HG02852 (cell line): ENCODE measurements around the gene ELMOD1.
"Not testable (repeated sequence)": the region's sequence is repeated elsewhere in the genome, so short reads cannot be mapped to it uniquely, and the experiment has no call there.

Source experiments
- ATAC-seq: cut with Tn5 transposase; IDR thresholded peaks from one replicate; pipeline ENCODE4 v1.9.1; 2021; ENCODE audit warnings: mild to moderate bottlenecking, moderate library complexity; ENCODE audit not compliant: unreplicated experiment

Gene ELMOD1

DNA sequence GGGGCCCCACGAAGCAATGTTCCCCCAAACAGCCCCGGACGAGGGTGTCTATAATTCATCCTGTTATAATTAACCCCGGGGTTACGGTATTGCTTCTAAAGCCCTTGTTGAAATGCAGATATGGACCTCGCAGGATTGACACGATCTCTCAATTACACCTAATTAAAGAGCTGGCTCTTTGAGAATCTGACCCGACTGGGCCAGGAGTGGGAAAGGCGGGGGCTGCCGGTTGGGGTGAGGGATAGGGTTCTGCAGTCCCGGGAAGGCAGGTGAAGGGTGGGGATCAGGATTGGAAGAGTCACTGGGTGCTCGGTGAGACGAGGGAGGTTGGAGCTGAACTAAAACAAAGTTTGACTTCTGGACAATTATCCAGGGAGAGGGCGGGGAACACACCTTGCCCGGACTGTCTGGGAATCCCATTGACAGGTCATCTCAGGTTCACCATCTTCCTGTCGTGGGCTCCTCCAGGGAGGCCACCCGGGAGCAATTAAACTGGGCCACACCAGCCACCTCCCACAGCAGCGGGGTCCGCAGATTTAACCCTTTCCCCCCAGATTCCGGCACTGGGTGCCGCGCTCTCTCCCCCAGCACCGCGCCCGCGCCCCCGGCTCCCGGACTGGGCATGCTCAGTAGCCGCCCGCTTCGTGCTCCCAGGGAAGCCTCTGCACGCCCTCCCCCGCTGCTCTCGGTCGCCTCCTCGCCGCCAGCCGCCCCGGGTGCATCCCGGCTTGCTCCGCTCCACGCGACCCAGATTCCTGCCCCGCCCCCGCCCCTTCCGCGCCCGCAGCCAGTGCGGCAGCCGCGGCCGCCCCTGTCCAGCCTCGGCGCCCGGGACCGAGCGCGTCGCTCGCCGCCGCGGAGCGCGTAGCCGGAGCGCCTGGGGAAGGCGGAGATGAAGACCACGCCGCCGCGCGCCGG is at the start of gene ELMOD1:
ELMOD1 (plus strand) TSS at position 688 of the 918 bp plus-strand sequence. CDS start 27,043 bp downstream, outside the sequence.
- ATAC-seq, result peak; percentile 67

DNA sequence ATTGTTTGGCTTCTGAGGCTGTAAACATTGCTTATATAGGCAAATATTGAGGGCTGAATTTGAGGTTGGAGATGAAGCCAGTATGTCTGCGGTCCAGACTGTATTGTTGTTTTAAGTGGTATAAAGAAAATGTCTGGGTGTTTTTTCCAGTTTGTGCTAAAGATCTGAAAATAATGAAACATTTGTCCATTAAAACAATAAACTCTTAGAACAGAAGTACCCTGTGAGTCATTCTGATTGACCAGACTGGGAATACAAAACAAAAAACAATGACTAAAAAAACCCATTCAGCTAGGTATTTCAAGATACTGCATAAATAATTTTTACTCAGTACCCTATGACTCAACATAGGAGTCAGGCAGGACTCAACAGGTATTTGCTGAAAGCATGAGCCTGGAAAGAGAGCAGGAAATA is 45.8 kb upstream of the ELMOD1 start:
- no peak for ATAC-seq

DNA sequence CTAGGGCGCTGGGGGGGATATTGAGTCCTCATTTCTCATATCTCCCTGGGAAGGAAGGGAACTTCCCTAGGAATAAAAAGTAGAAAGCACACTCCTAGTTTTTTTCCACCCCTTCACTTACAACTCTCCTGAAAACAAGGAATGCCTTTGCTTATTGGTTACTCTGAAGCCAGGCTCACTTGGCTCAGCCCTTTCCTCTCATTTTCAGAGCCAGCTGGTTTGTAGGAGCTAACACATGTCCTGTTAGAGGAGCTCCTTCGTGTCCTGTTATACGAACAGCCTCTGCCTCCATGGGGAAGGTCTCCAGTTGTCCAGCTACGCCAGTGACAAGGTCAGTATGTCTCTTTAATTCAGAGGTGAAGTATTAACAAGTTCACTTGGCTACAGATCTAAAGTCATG is 43.0 kb upstream of the ELMOD1 start:
- no peak for ATAC-seq

DNA sequence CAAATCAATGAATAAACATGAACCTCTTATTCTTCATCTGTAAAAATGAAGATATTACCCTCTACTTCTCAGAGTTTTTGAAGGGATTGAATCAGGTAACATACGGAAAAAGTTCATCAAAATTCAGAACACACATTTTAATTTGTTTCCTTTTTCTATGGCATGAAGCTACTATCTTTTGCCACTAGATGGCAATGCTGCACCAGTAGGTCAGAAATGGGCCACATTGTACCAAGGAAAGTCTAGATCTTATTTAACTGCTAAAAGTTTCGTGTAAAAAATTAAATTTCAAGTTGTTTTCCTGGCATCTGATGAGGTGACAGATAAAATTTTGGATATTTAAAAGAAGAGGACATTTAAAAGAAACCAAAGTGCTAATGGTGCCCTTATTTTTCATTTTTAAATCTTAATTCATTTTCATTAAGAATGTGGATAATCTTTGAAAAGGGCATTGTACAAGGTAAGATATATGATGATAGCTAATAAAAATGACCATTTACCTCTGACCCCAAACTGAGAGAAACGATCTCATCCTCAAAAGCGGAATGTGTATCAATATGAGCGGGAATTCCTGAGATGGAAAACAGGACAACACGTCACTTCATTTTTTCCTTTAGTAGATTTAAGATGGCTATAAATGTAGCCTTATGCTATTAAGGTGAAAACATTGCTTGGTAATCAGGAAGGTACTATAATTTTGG is 41.5 kb upstream of the ELMOD1 start:
- peak; percentile 62 for ATAC-seq

DNA sequence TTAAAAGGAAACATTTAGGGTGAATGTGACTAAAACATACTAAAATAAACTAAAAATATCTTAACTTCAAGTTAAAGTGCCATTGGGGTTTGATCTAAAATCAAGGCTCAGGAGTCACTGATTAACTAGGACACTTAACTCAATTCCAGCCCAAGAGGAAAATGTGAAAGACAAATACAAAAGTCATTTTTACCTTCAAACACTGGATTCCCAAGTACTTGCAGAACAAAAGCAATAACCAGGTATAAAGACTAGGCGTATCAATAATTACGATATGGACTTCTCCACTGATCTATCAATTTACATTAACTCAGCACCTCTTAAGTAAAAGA is 41.0 kb upstream of the ELMOD1 start:
- no peak for ATAC-seq

DNA sequence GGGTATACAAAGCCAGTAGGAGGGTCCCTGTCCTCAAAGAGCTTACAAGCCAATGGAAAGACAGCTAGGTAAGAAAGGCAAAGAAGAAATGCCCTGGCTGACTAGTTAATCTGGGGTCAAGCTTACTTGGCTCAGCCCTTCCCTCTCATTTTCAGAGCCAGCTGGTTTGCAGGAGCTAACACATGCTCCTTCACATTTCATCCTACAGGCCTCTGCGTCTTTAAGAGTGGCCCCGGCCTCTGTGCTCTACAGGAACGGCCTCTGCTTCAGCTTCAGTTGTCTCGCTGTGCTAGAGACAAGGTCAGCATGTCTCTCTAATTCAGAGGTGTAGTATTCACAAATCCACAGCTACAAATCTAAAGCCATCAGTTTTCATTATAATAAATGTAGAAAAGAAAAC is 40.6 kb upstream of the ELMOD1 start:
- no peak for ATAC-seq

DNA sequence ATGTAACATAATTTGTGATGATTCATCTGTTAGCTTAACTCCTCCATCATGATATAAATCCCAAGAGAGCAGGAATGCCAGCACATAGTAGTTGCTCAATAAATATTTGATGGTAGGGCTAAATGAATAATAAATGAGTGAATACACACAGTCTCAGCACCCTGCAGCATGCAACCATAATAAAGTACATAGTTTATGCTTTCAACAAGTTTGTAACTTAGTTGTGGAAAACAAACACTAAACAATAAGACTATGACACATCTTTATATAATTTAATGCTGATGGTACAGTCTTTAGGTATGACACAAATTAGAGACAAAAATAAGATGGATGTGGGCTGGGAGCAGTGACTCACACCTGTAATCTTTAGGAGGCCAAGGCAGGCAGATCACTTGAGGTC is 29.3 kb upstream of the ELMOD1 start:
- no peak for ATAC-seq

DNA sequence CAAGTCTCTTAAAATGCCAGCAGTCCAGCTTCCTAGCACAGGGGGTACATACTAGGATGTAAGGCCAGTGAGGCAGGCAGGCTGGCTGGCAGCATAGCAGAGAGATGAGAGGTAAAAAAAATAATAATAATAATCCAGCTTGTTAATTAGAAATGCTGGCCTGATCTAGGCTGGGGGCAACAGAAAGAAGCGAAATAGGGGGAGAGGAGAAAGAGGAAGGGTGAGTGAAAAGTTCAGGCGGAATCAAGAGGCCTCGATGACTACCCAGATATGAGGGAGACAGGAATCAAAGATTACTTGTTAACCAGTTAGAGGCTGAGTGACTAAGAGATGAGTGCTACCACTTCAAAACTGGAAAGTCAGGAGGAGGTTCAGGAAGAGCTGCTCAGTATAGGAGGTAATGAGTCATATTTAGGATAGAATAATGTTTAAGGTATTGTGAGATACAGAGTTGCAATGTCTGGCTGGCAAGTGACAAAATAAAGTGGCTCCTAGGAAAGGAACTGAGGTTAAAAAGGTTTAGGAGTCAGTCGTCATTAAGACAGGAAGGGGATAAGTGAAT is 28.2 kb upstream of the ELMOD1 start:
- ATAC-seq, result no peak

DNA sequence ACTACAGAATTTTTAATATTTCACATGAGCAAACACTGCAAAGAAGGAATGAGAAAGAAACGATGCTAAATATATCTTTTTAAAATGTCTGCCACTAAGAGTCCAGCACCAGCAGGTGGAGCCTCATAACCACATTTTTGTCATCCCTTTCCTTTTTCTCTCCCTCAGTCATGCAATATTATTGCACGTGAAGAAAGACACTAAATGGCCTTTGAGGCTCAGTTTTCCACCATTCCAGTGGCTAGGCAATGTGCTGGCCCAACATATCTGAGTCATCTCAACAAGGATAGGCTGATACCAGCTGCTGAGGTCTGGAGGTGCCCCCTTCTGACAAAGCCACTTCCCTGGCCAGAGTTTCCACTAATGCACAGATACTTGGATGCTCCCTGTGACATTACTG is 27.2 kb upstream of the ELMOD1 start:
- ATAC-seq, result peak; percentile 32

DNA sequence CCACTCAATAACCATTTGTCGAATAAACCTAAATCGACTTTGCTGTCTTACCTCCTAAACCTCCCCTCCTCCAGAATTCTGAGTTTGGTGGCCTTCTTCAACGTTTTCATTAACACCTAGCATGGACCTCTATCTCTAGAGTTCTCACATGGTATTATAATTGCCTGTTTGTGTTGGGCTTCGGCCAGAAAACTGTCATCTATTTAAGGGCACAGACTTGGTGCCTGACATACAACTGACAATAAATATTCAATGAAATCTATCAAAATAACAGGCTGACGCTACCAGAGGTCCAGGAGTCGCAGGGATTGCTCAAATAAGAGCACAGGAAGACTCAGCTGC is 26.1 kb upstream of the ELMOD1 start:
- peak; percentile 0 for ATAC-seq

DNA sequence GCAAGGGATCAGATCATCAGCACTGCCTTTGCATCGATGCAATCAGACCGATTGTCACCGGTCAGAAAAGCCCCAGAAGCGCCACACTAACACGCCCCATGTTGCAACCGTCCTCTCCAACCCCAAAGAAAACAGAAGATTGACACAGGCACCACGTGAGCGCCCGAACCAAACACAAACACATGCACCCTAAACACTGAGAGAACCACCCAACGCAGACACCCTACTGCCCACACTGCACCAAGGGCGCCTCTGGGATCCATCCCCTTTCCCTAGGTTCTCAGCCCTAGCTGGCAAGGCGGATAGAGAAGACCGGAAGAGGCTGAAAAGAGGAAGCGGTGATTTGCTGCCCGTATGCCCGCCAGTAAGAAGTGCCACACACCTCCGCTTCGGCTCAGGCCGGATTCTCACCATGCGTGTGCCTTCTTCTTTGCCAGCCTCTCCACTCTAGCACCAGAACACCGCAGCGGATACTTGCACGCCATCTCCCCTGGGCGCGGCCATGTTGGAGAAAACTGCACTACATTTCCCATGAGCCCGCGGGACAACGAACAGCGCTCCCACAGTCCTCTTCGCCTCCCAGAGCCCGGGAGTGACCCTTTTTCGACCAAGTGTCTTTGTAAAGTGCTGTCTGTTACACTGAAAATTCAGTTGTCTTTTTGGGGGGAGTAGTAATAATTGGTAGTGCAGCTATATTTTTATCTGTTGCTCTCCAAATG is 25.6 kb upstream of the ELMOD1 start, which contains the start of gene ALKBH8:
ALKBH8 (minus strand) TSS at position 517 of the 719 bp plus-strand sequence. CDS start 4,842 bp downstream, outside the sequence.
- peak; percentile 76 for ATAC-seq

DNA sequence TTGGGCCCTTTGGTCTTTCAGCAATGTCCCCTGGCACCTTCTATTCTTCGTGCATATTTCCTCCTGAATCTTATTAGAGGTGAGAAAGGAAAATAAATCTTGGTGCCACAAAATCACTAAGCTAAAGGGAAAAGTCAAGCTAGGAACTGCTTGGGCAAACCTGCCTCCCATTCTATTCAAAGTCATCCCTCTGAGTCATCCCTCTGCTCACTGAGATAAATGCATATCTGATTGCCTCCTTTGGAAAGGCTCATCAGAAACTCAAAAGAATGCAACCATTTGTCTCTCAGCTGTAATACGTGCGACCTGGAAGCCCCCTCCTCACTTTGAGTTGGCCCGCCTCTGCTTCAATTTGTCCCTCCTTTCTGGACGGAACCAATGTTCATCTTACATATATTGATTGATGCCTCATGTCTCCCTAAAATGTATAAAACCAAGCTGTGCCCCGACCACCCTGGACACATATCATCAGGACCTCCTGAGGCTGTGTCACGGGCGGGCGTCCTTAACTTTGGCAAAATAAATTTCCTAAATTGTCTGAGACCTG is 24.9 kb upstream of the ELMOD1 start:
- peak; percentile 0 for ATAC-seq

DNA sequence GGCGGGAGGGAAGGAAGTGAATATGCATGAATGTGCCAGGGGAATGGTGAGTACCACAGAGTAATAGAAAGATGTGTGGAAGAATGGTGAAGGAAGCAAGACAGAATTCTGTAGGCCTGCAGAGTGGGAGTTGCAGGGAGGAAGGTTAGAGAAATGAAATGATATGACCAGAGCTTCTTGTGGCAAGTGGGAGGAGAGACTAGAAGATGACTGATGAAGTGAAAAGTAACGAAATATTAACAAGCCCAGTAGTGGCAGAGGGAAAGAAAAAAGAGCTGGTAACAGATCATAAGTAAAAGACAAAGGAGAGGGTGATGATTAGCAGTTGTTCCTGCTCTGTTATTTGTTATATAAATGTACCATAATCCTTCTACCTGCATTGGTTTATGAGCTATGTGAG is 24.4 kb upstream of the ELMOD1 start:
- no peak for ATAC-seq

DNA sequence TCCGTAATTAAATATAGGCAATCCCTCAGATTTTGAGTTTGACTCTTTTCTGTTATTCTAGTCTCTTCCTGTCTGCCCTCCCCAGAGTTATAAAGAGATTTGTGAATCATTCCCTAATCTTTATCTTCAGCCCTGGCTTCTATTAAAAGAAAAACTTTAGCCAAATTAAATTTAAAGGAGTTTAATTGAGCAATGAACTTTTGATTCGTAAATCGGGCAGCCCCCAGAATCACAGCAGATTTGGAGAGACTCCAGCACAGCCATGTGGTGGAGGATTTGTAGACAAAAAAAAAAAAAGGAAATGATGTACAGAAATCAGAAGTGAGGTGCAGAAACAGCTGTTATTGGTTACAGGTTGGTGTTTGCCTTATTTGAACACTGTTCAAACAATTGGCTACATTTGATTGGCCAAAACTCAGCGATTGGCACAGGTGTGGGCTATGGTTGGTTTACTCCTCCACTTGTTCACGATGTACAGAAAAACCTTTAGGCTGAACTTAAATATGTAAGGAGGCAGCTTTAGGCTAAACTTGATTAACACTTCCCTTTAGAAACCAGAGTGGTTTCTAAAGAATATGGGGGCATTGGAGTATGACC is 23.1 kb upstream of the ELMOD1 start:
- no peak for ATAC-seq

DNA sequence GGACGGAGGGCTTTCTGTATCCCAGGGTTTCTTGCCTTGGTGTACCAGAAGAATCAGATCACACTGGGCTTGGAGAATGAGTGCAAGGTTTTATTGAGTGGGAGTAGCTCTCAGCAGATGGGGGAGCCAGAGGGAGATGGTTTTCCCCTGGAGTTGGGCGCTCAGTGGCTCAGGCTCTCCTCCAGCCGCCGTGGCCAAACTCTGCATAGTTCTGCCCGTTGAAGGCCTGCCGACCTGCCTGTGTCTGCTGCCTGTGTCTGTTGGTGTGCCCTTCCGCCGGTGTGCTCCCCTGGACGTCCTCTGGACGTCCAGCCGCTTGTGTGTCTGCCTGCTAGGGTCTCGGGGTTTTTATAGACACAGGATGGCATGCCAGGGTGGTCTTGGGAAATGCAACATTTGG is 20.9 kb upstream of the ELMOD1 start:
- no peak for ATAC-seq

DNA sequence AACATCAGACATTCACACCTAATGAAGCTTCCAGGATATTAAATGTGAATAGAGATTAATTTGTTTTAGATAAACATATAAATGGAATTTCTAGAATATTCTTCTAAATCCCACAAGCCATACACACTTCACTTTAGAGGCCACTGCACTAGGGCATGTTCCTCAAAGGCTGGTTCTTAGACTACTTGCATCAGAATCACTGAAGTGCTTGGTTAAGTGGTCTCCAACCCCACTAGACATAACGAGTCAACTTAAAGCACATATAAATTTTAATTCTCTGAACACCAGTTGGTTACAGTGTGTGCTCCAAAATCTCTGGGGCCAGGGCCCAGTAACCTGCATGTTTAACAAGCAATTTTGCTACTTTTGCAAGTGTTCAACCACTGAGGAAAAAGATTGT is 17.5 kb upstream of the ELMOD1 start:
- no peak for ATAC-seq

DNA sequence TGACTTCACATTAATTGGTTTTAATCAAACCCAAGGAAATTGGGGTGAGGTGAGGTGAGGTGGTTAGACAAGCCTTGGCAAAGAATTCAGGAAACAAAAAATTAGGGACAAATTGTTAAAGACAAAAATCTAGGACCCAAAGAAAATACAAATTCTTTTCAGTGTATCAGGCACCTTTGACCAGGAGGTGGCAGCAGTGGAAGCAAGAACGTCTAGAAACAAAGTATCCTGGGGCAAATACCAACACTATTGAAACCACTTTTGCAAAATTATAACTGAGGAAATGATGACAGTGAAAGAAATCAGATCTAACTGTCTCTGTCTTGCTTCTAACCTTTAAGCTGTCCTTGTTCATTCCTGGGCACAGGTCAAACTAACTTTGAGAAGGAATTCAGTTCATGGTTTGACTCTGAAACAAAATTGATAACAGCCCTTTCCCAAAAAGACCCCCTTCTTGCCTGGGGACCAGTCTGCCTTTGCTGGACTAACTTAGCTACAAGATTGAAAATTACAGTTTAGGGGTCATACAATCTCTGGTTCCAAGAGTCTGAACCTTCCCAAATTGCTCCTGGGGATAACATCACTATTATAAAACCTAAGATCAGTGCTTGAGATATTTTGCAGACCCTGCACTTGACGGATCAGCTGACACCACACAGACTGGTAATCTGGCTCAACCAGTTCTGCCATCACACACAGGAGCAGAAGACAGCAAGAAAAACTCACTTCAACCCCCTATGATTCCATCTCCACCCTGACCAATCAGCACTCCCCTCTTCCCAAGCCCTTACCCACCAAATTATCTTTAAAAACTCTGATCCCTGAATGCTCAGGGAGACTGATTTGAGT is 14.2 kb upstream of the ELMOD1 start:
- ATAC-seq, result not testable (repeated sequence)

DNA sequence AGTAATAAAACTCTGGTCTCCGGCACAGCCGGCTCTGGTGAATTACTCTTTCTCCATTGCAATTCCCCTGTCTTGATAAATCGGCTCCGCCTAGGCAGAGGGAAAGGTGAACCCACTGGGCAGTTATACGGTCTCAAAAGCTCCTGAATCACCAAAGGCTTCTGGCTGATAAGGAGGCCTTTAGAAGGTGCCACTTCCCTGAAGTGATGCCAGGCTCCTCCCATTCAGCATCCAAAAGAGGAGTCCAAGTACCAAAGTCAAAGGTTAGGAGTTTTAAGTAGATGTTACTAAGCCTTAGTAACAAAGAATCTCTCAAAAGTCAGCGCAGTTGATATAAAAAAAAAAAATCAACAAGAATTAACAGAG is 13.6 kb upstream of the ELMOD1 start:
- ATAC-seq, result no peak

DNA sequence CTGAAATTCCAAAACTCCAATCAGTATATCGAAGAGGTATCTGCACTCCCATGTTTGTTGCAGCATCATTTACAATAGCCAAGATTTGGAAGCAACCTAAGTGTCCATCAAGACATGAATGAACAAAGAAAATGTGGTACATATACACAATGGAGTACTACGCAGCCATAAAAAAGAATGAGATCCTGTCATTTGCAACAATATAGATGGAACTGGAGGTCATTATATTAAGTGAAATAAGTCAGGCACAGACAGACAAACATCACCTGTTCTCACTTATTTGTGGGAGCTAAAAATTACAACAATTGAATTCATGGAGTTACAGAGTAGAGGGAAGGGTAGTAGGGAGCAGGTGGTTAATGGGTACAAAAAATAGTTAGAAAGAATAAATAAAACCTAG is 11.8 kb upstream of the ELMOD1 start:
- ATAC-seq, result not testable (repeated sequence)

DNA sequence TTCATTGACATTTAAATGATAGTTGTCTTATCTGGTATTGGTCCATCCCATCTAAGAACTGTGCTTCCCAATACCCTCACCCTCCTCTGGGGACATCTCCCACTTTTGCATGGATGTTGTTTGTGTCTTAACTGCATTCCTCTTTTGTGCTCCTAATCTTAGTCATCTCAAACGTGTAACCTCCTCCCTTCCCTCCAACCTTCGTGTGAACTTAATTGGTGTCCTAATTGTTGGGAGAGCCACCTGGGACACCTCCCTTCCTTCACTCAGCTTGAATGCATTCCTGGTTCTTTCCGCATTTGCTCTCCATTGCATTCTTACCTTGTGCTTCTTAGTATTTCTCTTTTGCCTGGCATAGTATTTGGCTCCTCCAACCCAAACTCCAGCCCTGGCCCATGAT is 9.8 kb upstream of the ELMOD1 start:
- no peak for ATAC-seq
